Melanocyte of skin (primary cell): Measurements from ENCODE around the gene SCYGR2. TPM values are rescaled to one million over a fixed set of nuclear protein-coding genes. Genes with fewer than 3 reads are reported as not detected.

Source experiments
- total RNA-seq, 2 donors: library from RNA; depleted of rRNA; stranded (reverse); fragments of >200 nt; gene quantifications; 2 replicates each; pipeline ENCODE4 v1.2.3, GENCODE V29; 2012

The SCYGR2 gene
- total RNA-seq, result not detected

GRCh38 chr2:227598835-227599503 is at the start of gene SCYGR2:
TSS of gene SCYGR2 (plus strand) at chr2:227598893. CDS start at chr2:227598893, 0 bp downstream.

GRCh38 chr2:227614740-227615139 is 16.0 kb downstream of the SCYGR2 start, which contains the start of gene SCYGR3:
TSS of gene SCYGR3 (minus strand) at chr2:227614840. CDS start at chr2:227614840, 0 bp downstream.

GRCh38 chr2:227617316-227618230 is 18.9 kb downstream of the SCYGR2 start, which contains the start of gene SCYGR4:
TSS of gene SCYGR4 (plus strand) at chr2:227617498. CDS start at chr2:227617498, 0 bp downstream.

Other genes starting within 250 kb of the SCYGR2 start
- gene TM4SF20, start 219.6 kb upstream of the SCYGR2 start, total RNA-seq, result not detected
- gene SCYGR1, start 210.9 kb upstream of the SCYGR2 start, total RNA-seq, result not detected
- 100 to 1,000 TPM in 1 of 2 donors, 10 to 100 TPM in 1; 98.8 to 136 TPM for gene AGFG1, start 126.7 kb upstream of the SCYGR2 start, total RNA-seq
- gene SCYGR3, start 15.9 kb downstream of the SCYGR2 start, total RNA-seq, result not detected
- gene SCYGR4, start 18.6 kb downstream of the SCYGR2 start, total RNA-seq, result under 1 TPM in 1 of 2 donors, not detected in 1; under 0.01 TPM
- gene SCYGR5, start 67.9 kb downstream of the SCYGR2 start, total RNA-seq, result not detected
- 1 to 10 TPM; 4.1 to 6.7 TPM for gene SLC19A3, start 119.1 kb downstream of the SCYGR2 start, total RNA-seq
- gene SCYGR6, start 125.9 kb downstream of the SCYGR2 start, total RNA-seq, result not detected
- not detected for gene SCYGR7, start 129.4 kb downstream of the SCYGR2 start, total RNA-seq
- not detected for gene SCYGR8, start 147.0 kb downstream of the SCYGR2 start, total RNA-seq
- 1 to 10 TPM in 1 of 2 donors, under 1 TPM in 1; 0.33 to 1.0 TPM for gene CCL20, start 214.9 kb downstream of the SCYGR2 start, total RNA-seq